Fibroblast of upper back skin (primary cell): ENCODE measurements around the gene DNMT3L.
"Not testable (repeated sequence)": the region's sequence is repeated elsewhere in the genome, so short reads cannot be mapped to it uniquely, and the experiment has no call there.

Experiments
- DNase-seq: peaks from one replicate; pipeline ENCODE4 v3.0.0-alpha.2; 2013

DNMT3L gene

DNA sequence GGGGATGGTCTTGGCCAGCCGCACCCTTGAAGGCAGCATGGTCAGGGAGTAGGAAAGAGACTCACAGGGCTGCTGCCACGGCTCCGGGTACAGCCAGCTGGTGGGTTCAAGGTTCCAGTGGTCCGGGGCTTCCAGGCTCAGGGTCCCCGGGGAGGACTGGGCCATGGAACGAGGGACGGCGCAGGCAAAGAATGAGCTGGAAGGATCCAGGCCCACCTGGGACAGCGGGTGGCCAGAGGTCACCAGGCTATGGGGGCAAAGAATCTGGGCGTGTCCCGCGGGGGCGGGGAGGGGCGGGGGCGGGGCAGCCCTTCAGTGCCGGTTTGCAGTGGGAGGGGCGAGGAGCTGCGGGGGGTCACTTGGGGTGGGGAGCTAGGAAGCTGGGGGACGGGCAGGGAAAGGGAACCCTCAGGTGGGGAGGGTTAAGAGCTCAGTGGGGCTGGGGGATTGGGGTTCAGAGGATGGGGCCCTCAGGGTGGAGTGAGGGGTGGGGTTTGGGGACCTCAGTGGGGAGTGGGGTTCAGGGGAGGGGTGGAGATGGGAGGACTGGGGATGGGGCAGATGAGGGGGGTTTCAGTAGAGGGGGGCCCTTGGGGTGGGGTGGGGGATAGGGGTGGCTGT lies at the start of gene DNMT3L:
Gene DNMT3L (minus strand): TSS at position 223 of the 621 bp plus-strand sequence. CDS start 638 bp downstream, outside the sequence.
- no peak for DNase-seq

DNA sequence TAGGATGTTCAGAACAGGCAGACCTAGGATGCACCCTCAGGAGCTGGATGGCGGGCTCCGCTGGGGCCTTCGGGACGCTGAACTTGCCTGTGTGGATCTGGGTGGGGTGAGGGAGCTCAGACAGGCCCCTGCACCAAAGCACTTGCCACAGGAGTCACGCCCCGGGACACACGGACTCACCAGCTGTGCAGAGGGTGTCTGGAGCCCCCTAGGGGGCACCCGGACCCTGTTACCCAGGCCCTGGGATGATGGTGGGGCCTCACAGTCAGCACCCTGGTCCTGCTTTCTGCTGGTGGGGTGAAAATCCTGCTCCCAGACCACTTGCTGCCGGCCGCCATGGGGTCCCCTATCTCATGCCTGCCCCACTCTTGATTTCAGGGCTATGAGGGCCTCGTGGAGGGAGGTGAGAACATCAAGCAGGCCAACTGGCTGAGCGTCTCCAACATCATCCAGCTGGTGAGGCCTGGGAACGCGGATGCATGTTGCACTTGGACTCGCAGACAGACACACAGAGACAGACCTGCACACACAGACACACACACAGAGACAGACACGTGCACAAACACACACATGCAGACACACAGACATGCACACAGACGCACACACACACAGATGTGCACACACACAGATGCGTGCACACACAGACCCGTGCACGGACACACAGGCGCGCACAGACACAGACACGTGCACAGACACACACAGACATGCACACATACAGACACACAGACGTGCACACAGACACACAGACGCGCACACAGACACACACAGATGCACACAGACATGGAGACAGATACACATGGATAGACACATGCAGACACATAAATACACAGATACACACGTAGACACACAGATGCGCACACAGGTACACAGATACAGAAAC lies 49.2 kb upstream of the DNMT3L start:
- no peak for DNase-seq

DNA sequence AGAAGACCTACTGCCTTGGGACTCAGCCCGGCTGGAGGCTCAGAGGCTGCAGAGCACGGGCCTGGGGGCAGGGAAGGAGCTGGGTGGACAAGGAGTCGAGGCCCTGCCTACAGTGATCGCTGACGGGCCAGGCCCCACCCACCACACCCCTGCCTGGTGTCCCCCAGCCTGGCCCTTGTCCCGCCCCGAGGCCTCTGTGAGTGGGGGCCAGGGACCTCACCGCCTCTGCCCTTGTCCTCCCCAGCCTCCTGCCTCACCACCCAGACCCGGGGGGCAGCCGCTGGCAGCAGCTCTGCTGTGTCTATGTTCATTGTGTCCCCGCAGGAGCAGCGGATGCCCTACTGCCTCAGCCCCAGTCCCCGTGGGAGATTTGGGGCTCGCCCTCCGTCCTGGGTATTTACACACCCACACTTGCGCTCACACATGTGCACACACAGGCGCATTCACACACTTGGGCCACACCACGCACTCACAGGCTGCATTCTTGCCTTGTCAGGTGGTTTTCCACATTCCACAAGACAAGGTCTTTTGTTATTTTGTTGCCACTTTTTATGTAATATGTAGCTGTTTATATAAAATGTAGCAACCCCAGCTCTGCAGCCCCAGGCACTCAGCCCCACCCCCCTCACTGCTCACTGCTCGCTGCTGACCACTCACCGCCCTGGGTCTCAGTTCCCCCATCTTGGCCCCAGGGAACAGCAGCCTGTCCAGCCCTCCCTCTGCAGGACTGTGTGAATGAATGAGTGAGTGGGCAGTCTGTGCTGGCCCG lies 45.4 kb upstream of the DNMT3L start:
- DNase-seq: no peak

DNA sequence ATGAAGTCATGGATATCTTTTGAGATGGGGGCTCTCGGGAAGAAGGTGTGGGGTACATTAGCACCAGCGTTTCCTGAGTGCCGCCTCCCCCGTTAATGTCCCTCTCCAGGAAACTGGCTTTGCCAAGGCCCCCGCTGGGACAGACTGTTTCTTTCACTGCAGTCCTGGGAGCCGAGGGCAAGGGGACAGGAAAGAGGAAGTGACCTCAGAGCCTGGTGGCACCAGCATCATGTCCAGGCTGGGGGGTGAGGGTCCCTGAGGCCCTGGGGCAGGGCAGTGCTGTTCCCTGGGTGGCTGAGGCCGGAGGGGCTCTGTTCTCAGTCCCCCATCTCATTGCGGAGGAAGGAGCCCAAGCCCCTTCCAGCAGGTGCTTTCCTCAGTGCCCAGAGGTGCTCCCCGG lies 44.0 kb upstream of the DNMT3L start:
- DNase-seq: no peak

DNA sequence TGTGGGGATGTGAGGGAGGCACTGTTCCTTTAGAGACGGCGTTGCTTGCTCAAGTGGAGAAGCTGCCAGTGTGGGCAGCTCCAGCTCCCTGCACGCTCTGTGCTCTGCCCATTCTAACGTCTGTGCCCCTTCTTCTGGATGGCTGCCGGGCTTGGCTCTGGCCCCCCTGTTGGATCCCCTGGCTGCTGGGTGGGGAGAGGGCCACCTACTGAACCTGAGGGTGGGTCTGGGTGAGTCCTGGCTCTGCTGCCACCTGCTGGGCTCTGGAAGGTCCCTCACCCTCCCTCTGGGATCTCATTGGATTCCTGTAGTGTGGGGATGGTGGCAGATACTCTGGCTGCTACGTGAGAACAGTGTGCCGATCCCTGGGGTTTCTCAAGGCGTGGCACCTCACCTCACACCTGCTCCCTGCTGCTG lies 43.2 kb upstream of the DNMT3L start:
- DNase-seq: peak; percentile 32

DNA sequence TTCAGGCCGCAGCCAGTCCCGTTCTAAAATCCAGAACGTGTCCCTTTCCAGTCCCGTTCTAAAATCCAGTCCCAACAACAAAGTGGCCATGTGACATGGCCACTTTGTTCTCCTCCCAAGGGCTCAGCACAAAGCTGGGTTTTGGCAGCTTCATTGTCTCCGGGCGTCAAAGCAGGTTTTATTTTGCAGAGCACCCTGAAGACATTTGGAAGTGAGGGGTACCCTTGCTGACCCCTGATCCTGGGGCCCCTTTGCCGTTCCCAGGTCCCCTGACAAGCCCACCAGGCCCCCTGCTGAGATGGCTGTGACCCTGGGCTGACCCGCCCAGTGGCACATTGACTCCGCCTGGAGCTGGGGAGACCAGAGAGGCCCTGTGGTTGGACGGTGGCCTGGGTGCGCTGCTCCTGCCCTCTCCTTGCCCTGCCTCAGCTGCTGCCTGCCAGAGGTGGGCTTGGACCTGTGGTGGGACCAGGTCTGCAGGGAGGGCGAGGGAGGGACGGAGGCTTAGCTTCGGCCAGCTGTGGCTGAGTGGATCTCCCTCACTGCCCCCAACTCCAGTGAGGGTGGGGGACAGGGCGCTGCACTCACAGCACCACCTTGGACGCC lies 42.4 kb upstream of the DNMT3L start:
- no peak for DNase-seq

DNA sequence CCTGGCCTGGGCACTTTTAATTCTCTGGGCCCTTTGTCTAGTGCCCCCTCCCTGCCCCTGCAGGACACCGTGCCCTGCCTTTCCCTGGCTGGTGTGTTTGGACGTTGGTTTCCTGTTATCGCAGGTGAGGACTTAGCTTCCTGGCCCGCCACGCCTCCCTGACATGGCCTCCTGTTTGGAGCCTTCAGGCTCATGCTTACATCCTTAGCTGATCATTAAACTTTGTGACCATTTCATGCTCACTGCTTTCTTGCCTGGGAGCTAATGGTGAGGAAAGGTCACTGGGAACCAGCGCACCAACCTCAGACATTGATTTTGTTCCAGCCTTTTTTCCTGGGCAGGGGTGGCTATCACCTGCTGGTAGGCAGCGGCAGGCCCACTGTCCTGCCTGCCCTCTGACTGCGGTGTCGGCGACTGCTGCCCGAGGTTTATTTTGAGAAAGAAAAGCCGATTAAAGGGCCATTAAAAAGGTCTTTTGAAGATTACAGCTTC lies 41.8 kb upstream of the DNMT3L start:
- no peak for DNase-seq

DNA sequence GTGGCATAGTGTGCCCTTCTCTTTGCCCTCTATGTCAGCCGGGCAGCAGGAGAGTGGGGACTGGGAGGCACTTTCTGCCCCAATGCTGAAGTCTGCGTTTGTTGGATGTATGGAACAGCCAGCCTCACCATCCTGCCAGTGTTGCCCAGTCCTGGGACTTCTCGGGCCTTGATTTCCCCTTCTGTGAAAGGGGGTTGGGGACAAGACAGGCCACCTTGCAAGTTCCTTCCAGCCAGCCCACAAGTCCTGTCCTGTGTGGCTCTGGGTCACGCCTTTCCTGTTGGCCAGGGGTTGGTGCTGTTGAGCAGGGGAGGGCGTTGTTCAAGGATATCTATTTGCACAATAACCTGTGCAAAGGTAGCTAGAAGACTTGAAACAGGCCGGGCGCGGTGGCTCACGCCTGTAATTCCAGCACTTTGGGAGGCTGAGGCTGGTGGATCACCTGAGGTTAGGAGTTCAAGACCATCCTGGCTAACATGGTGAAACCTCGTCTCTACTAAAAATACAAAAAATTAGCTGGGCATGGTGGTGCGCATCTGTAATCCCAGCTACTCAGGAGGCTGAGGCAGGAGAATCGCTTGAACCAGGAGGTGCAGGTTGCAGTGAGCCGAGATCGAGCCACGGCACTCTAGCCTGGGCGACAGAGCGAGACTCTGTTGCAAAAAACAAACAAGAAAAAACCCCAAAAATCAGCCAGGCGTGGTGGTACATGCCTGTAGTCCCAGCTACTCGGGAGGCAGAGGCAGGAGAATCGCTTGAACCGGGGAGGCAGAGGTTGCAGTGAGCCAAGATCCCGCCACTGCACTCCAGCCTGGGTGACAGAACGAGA lies 41.1 kb upstream of the DNMT3L start:
- DNase-seq: not testable (repeated sequence)

DNA sequence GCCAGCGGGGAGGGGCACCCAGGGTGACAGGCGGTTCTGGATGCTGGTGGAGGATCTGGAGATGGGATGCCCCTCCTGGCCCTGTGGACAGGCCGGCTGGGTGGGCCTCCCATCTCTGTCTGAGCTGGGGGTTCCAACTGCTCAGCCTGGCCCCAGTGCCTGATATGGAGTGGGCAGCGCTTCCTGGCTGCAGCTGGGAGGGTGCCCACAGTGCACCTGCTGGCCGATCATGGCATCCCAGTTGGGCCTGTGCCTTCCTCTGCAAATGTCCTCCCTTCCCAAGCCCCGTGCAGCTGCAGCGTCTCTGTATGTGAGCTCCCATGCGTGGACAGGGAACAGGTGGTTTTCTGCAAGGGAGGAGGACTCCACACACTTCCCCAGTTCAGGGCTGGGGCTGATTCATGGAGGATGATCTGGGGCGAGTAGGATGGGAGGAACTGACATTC lies 40.3 kb upstream of the DNMT3L start:
- DNase-seq: no peak

DNA sequence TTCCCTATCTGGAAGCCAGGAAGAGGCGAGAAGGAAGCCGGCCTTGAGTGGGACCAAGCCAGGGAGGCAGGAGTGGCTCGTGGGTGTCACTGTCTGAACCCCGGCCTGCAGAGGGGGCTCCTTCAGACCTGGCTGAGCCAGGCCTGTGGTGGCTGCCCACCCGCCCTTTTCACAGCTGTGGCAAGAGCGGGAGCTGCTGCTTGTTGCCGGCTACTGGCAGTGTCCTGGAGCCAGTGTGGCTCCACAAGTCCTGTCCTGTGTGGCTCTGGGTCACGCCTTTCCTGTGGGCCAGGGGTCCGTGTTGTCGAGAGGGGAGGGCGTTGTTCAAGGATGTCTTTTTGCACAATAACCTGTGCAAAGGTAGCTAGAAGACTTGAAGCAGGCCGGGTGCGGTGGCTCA lies 39.4 kb upstream of the DNMT3L start:
- DNase-seq: no peak

DNA sequence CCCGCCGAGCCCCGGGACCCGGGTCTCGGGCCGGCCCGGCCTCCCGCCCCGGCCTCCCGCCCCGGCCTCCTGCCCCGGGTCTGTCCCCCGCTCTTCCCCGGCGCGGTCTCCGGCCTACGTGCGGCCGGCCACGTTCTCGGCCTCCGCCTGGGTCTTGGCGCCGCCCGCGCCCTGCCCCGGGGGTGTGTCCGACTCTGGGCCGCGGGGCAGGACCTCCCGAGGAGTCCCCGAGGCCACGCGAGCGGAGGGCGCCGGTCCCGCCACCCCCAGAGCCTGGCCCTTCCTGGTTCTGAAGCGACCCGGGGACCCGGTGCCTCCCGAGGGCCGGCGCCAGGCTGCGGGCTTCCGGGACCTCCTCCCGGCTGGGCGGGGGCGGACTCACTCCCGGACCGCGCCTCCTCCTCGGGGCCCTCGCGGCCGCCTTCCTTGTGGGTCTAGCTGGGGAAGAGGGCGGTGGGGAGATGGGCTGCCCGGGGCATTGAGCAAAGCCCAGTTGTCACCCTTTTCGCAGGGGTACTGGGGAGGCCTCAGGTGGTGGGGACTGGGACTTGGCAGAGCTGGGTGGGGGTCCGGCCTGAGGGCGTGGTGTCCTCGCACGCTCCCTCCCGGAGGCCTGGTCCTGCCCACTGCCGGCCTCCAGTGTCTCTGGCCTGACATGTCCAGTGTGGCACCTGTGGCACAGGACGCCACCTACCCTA lies 38.7 kb upstream of the DNMT3L start:
- peak; percentile 35 for DNase-seq

DNA sequence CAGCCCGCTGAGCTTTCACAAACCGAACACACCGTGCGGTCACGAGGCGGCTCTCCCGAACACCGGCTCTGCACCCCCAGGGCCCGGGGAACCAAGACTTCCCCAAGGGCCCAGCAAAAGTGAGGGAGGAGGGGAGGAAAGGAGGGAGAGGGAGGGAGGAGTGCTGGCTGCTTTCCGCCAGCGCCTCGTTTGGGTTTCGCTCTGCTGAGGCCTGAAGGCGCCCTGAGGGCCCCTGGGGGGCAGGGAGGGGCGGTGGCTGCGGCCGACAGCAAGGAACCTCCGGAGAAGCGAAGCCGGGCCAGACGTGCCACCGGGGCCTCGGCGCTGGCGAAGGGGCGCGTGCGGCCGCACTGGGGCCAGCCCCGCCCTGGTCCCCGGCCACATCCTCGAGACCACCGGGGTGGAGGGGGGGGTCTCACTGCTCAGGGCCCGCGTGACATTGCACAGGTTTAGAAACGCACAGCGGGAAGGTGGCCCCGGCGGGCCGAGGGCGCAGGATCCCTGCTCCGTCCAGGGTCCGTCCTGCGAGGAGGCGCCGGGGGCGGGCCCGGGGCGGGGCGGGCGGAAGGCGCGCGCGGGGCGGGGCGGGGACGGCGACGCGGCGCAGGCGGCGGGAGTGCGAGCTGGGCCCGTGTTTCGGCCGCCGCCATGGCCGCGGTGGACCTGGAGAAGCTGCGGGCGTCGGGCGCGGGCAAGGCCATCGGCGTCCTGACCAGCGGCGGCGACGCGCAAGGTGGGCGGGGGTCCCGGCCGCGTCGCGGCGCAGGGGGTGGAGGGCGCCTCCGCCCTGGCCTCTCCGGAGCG lies 38.0 kb upstream of the DNMT3L start, which contains the start of gene PFKL:
Gene PFKL (plus strand): TSS at position 596 of the 804 bp plus-strand sequence. CDS start 53 bp downstream, at position 649.
- peak; percentile 45 for DNase-seq

DNA sequence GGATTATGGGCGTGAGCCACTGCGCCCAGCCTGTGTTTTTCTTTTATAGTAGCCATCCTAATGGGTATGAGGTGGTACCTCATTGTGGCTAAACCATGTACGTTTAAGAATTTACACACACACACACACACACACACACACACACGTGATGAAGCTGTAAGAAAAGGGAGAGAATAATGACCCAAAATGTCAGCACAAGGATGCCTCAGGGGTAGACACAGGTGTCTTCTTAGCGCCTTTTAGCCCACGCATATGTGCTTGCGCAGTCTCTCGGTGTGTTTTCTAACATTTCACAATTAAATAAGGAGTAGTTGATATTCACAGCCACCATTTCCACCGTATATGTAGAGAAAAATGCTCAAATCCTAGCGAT lies 37.4 kb upstream of the DNMT3L start:
- no peak for DNase-seq

DNA sequence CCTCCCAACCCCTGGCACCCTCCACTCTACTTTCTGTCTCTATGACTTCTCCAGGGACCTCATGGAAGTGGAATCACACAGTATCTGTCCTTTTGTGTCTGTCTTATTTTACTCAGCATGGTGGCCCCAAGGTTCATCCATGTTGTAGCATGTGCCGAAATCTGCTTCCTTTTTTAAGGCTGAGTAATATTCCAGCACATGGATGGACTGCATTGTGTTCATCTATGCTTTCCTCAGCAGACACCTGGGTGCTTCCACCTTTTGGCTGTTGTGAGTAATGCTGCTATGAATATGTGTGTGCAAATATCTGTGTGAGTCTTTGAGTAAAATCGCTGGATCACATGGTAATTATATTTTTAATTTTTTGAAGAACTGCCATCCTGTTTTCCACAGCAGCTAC lies 36.6 kb upstream of the DNMT3L start:
- DNase-seq: peak; percentile 20

DNA sequence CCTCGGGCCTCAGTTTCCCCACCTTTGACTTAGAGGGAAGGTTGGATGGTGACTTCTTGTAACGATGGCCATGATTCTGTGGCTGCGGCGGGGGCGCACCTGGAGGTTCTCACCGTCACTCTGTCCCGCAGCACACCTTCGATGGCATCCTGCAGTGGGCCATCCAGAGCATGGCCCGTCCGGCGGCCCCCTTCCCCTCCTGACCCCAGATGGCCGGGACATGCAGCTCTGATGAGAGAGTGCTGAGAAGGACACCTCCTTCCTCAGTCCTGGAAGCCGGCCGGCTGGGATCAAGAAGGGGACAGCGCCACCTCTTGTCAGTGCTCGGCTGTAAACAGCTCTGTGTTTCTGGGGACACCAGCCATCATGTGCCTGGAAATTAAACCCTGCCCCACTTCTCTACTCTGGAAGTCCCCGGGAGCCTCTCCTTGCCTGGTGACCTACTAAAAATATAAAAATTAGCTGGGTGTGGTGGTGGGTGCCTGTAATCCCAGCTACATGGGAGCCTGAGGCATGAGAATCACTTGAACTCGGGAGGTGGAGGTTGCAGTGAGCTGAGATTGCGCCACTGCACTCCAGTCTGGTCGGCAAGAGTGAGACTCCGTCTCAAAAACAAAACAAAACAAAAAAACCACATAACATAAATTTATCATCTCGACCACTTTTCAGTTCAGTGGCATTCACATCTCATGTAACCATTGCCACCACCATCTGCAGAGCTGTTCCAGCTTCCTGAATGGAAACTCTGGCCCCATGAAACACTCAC lies 36.0 kb upstream of the DNMT3L start:
- DNase-seq: peak; percentile 77

DNA sequence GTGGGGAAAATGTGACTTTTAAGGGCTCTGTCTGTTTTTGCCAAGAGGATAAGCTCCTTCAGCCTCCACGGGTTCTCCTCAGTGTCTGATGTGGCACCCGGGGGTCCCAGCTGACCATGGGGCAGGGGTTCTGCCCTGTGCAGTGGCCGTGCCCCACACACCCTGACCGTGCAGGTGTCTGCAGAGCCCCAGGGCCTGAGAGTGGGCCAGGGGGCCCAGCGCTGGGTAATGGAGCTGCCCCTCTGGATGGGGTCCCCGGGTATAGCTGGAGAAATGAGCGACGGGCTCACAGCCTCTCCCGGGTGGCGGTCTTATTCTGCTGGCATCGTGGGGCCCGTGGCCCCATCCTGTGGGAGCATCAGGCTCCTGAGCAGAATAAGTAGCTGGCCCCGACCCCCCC lies 35.2 kb upstream of the DNMT3L start:
- no peak for DNase-seq

DNA sequence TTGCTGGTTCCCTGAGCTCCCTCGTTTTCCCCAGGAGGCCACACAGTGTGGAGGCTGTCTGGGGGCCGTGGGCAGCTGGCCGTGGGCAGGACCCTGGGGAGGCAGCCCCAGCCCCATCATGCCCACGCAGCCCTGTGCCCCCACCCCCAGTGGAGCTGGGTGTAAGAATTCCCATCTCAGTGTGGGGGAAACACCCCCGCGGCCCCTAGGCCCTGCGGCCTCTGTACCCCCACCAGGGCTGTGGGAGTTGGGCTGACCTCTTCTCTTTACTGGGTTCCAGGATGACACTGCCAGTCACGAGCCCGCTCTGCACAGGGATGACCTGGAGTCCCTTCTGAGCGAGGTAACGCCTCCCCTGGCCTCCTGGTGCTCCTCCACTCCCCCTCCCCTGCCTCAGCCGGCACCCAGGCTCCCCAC lies 34.4 kb upstream of the DNMT3L start:
- DNase-seq: no peak

DNA sequence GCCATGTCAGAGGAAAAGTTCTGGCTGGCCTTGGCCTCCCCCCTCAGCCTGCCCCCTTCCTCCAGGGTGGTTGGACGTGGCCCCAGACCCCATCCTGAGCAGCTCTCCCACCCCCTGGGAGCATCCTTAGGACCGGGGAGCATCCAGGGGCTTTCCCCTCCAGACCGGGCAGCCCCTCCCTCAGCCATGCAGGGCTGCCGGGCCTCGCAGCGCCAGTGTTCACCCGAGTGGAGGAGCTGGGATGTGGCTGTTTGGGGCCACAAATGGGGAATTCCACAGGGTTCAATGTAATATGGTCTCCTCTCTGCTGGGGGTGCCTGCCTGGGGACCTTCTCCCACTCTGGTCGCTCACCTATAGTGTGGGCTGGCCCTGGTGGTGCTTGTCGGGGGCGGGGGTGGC lies 33.9 kb upstream of the DNMT3L start:
- DNase-seq: no peak

DNA sequence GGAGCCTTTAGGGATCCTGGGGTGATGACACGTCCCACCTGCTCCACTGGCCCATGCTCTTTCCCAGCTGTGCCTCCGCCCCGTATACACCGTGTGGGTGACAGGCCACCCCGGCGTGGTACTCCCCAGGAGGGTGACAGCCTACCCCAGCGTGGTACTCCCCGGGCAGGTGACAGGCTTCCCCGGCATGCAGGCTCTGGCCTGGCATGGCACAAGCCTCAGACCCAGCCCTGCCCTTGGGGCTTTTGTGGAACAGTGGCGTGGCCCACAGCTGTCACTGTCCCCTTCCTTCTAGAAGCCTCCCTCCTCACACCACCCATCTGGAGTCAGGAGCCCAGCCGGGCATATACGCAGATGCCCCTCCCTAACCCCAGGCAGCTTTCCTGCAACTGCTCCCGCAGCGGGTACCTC lies 33.5 kb upstream of the DNMT3L start:
- DNase-seq: no peak
